ENCODE measurements around the gene CNTN1.

CNTN1 gene

DNA sequence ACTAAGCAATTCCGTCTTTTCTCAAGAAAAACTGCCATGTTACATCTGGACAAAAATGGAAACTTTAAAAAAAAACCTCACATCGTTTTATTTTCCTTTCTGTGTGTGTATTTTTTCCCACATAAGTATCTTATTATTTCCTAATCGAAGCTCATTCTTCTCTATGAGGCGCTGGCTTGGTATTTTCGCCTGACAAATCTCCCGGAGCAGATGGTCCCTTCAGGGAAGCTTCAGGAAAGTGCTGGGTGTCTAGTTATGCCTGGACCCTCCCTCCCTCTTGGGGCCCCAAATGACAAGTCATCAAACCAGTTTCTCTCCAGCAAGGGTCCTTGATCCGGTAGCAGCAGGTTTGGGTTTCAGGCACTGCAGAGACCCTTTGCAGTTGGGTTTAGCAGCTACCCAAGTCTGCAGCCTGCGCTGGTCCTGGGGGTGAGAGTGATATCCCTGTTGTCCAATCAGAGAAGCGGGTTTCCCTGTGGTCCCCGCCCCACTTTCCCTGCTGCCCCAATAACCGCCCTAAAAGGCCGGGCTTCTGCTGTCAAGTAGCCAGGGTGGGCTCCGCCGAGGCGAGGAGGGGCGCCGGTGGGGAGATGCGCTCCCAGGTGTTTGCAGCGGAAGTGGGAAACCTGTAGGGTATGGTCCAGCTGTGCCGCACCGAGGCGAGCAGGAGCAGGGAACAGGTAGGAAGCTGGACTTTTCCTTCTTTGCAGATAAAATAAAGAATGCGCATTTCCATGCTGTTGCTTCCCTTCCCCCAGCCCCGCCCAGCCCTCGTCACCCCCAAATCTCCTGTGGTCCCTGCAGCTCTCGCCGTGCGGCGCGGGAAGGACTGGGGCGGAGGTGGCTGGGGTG, at the start of gene CNTN1:
Gene CNTN1, plus strand, starts transcription at position 527 of the 852 bp plus-strand sequence.
- no peak for DNase-seq (ENCODE audit: low read depth)

DNA sequence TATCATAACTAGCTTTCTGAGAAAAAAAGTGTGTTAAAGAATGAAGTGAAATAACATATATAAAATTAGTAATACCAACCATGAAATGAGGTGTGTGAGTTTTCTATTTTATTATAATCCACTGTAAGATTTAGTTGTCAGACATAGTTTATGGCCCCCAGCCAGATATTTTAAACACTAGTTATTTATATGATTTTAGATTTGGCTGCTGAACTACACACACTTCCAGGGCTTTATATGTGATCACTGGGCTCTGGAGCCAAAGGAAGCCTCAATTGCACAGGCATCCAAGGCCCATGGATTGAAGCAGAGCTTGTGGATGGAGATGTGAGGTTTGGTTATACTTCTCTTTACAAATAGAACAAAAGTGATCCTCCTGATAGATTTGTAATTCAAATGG, 48.7 kb upstream of the CNTN1 start:
- DNase-seq (ENCODE audit: low read depth): no peak

DNA sequence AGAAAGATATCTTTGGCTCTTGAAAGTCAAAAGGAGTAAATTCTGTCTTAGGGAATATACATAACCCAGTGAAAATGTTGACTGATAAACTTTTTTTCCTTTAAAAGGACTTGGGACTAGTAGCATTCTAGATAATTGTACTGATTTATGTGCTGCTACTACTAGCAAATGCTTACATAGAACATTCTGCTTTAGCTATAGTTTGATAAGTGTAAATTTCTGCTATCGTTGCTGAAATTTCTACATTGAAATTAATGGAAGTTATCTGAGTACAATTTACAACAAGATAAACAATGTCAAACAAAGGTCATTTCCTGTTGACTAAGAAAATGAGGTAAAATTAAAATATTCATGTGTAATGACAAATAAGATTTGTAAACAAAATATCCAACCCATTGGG, 48.3 kb upstream of the CNTN1 start:
- DNase-seq (ENCODE audit: low read depth): no peak

DNA sequence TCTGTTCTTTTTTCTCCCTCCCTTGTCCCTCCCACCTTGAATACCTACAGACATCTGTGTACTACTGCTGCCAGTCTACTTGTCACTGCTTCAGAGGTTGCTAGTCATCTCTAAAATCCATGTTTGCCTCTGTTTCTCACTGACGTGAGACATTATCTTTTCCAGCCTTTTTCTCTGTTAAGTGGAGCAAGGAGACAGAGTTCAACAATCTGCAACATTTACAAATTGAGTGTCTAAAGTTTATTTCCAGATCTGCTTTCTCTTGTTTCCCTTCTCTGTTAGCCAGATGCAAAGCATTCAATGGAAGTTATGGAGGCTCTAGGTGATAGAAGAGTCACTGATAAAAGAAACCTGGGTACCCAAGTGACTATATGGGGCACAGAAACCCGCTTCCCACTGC, 47.5 kb upstream of the CNTN1 start:
- DNase-seq (ENCODE audit: low read depth): no peak

DNA sequence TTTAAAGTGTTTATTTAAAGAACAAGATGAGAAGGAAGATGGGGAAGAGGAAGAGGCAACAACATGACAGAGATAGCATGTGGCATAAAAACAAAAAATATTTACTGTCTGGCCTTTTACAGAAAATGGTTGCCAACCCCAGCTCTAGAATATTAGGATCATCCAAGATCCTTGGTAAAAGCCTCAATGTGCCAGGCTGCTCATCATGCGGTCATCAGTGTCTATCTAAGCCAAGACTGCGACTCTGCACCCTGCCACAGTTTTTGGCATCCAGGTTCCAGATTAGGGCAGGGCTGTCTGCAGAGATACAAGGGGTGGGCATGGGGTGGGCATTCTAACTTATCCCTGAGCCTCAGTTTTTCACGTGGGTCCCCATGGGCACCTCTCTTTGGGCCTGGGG, 46.9 kb upstream of the CNTN1 start:
- no peak for DNase-seq (ENCODE audit: low read depth)

DNA sequence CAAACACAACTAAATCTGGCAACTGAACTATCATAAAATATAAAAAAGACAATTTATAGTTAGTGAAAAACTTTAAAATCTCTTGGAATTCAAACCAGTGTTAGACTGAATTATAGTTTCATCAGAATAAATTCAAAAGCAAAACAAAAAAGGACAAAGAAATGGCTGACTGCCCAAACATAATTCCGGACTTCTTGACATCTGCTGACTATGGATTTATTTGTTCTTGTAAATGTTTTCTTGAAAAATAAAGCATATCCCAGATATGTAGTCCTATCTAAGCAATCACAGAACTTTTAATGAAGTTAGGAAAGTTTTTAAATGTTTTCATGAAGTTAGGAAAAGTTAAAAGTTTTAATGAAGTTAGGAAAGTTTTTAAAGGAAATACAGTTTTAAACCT, 45.8 kb upstream of the CNTN1 start:
- DNase-seq (ENCODE audit: low read depth): no peak

DNA sequence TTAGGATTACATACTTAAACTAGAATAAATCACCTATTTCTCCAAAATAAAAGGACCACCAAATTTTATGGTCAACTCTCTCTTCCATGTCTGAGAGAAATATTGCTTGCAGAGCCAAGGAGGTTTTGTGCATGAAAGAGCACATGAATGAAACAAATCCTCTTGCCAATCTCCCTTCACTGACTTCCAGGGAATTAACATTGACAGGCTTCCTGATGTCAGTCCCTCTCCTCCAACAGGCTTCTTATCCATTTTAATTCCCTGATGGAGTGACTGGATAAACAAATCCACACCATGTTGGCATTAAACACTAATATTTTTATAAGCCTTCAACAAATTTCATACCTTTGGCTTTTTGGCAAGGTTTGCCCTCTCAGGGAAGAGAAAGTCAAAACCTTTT, 45.3 kb upstream of the CNTN1 start:
- DNase-seq (ENCODE audit: low read depth): no peak

DNA sequence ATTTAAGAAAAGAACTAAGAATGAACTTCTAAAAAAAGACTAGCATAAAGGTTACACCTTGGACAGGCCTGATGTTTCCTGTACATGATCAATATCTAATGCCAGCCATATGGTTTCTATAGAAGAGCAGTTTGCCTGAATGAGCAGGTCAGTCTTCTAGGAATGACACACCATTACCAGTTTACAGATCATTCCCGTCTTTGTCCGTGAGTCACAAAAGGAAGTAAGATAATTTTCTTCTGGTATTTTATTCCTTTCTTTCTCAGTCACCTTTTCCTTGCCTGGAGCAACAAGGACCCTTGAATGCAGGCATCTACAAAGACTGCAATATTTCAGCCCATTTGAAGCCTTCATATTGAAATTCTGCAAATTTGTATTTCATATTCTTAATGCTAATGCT, 44.6 kb upstream of the CNTN1 start:
- DNase-seq (ENCODE audit: low read depth): no peak

DNA sequence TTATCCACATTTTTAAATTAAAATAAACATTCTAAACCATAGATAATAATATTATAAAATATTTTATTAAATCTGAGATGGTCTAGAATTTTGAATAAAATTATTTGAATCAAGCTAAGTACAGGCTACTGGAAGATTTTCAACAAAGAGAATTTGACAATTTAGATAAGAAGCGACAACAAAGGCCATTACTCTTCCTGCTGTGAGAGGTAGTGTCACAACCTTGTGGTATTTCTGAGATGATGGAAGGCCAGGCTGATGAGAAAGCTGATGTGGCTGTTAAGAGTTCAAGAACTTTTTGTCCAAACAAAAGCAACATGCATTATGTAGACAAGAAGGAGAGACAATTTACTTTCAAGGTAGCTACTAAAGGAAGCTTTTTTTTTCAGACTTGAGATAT, 43.7 kb upstream of the CNTN1 start:
- no peak for DNase-seq (ENCODE audit: low read depth)

DNA sequence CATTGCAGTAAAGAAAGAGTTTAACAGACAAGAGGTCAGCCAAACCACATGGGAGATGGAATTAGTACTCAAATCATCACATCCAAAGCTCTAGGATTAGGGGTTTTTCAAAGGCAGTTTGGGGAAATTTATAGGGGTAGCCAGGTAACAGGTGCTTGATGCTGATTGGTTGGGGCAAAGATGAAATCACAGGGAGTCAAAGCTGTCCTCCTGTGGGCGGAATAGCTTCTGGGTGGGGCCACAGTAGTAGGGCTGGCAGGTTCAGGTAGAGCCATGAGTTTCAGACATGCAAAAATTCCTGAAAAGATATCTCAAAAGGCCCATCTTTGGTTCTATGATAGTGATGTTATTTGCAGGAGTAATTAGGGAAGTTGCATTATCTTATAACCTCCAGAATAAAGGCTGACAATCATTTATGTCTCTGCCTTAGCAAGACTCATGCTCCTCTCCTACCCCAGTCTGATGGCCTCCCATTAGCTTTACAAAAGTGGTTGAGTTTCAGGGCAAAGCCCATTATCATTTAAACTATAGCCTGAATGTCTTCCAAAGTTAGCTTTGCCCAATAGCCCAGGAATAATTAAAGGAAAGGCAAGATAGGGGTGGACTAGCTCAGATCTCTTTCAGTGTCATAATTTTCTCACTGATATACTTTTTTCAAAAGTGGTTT, 42.1 kb upstream of the CNTN1 start:
- no peak for DNase-seq (ENCODE audit: low read depth)

DNA sequence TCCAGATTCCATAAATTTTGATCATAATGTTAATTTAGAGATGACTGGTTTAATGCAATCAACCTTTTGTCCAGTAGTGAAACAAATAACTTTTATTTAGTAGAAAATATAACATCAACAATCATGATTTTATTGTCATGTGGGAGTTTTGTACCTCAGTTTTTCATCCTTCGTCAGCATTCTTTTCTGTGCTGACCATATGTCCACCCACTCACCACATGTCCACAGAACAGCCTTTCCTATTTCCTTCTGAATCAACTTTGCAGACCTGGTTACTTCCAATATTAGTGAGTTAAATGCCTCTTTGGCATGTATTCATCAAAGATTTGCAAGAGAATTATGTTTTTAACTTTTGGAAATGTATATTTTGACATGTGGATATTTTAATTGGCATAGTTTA, 36.8 kb upstream of the CNTN1 start:
- no peak for DNase-seq (ENCODE audit: low read depth)

DNA sequence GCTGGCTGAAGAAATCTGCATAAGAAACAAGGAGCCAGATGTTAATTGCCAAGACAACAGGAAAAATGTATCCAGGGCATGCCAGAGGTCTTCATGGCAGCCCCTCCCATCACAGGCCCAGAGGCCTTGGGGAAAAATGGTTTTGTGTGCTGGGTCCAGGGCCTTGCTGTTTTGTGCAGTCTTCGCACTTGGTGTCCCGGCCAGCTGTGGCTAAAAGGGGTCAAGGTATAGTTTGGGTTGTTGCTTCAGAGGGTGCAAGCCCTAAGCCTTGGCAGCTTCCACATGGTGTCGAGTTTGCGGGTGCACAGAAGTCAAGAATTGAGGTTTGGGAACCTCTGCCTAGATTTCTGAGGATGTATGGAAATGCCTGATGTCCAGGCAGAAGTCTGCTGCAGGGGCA, 29.9 kb upstream of the CNTN1 start:
- no peak for DNase-seq (ENCODE audit: low read depth)

DNA sequence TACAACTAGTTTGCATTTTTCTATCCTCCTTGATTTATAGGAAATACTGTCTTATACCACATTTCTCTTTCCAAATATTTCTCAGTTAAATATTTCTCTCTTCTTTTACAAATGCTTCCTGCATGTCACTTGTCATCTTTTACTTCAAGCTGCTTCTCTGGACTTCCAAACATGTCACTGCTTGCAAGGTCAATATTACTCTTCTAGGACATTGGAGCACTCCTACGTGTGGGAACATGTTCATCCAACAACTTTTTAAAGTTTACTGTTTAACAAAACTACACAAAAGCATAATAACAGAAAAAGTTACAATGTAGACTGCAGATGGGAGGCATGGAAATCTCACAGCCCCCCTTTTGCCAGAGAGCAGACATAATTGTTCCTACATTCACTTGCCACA, 28.5 kb upstream of the CNTN1 start:
- DNase-seq (ENCODE audit: low read depth): no peak

DNA sequence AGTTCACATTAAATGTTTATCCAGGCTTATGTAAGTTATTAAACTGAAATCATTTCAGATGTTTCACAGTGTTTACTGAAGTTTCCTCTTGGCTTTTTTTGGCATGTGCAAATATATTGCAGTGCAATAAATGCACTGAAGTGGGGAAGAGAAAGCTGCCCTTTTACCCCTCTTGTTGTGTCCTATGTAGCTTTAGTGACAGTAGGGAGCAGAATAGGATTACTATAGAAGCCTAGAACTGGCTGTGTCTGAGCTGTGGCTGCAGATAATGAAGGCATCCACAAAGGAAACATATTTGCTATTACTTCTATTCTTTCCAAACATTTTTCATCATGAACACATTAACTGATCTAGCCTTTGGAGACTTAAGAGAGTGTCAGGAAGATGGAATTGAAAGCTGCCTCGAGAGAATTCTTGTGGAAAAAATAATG, 24.1 kb upstream of the CNTN1 start:
- no peak for DNase-seq (ENCODE audit: low read depth)

DNA sequence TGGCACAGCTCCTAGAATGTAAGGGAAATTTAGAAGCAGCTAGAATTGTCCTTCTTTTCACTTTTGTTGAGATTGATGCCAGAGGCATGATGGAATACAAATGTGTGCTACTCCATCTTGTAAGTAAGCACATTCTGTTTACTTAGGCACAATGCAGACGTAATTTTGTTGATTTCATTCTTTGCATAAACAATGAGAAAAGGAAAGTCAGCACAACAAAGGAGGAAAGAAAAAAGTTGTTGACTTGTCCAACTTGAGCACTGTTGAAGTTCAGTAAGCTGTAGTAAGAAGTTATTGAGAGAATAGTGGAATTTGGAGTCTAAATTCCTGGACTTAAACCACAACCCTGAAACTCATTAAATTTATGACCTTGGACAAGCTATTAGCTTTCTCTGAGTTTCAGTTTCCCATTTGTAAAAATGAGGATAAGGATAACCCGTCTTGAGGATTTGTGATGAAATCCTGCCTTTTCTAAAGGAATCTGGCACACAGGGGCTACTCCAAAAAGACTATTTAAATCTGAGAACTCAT, 19.4 kb upstream of the CNTN1 start:
- DNase-seq (ENCODE audit: low read depth): no peak

DNA sequence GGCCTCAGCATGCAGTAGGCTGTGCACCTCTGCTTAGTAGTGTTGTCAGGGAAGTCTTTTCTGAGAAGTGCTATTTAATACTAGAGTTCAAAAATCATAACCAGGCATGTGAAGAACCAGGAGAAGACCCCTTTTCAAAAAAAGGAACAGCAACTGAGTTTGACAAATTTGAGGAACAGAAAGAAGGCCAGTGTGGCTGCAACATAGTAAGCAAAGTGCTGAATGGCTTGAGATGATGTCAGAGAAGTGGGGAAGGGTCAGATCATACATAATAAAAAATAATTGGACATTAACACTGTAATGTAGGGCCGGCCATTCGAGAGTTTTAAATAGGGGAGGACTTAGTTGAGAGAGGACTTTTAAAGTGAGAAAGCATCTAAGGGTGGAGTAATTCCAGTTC, 11.1 kb upstream of the CNTN1 start:
- no peak for DNase-seq (ENCODE audit: low read depth)

DNA sequence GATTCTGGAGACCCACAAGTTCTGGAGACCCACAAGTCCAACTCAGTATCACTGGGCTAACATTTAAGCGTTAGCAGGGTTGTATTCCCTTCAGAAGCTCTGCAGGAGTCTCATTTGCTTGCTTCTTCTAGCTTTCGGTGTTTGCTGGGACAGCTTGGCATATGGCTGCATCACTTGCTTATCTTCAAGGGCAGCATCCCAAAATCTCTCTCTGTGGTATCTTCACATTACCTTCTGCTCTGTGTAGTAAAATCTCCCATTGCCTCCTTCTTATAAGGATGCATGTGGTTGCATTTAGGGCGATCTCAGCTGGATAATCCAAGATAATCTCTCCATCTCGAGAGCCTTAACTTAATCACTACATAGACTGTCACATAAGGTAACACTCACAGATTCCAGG, 7.3 kb upstream of the CNTN1 start:
- DNase-seq (ENCODE audit: low read depth): no peak

DNA sequence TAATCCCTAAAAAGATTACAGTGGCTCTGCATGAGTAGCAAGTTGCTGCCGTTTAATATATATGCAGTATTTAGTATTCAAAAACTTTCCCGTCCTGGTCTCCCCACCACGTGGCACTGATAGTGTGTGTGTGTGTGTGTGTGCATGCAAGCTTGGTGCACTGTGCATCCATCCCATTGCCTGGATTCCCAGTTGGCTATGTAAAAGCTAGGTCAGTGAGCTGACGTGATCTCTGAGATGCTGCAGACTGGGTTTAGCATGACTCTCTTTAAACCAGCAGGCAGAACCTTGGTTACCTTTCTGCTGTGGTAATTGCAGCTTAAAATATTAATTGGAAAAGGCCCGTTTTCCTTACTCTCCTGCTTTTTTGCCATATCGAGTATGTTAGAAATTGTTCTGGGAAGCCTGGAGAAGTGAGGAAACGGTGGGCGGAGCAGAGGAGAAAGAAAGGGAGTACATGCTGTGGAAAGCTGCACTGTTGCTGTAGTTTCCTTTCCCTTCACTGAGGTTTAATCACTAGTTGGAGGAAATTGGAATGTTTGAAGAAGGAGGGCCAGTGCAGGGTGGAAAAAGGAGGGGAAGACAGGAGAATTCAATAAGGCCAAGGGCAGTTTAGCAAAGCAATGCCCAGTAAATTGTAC, 4.0 kb upstream of the CNTN1 start:
- DNase-seq (ENCODE audit: low read depth): no peak

DNA sequence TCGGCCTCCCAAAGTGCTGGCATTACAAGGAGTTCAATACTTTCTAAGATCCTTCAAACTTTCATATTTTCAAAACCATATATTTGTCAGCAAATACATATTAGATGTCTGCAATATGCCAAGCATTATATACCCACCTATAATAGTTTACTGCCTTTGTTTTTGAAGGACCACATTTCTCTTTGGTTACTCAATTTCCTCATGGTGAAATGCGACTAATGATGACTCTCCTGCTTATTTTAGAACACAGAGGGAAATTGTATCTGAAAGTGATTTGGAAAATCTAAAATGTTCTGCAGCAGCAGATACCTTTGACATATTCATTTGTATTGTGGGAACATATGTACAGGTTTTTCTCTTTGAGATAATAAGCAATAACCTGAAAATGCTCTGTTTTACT, 2.7 kb upstream of the CNTN1 start:
- no peak for DNase-seq (ENCODE audit: low read depth)

DNA sequence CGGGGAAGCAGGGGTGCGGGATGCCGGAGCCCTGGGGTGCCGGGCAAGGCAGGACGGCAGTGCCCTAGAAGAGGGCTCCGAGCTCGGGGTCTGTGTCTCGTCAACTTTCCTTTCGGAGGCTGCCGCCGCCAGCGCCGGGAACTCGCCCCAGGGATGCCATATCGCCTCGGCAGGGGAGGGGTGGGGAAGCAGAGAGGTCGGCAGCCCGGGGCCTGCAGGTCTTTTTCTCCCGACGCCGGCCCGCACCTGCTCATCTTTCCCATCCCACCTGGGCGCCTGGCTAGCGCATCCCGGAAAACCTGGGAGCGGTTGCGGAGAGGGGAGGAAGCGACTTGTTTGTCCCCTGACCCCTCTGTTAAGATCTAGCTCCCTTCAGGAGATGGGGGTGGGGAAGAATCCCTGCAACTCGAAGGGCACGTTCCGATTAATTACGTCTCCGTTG, 547 bp downstream of the CNTN1 start:
- DNase-seq (ENCODE audit: low read depth): no peak

DNA sequence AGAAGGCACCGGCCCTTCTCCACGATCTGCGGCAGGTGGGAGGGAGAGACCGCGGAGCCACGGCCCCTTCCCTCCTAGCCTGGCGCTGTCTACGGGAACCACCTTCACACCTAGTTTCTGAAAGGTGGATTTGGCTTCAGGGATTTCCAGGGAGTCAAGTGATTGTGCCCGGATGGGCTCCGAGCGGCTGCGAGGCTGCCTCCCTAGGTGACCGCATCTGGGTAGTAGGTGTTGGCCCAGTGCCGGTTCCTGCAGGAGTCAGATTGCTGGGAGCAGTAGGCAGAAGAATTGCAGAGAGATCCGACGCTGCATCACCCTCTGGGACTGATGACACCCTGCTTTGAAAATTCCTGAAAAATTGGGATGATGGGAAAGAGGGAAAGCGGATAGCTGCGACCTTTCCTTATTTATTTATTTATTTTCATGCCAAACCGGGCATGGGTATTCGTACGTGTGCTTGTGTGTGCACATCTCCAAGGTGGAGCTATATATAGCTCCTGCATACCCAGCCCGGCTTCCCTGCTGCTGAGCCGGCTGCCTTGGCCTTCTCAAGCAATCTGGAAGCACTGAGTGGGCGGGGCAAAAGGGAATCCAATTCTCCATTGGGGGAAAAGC, 1.1 kb downstream of the CNTN1 start:
- no peak for DNase-seq (ENCODE audit: low read depth)

DNA sequence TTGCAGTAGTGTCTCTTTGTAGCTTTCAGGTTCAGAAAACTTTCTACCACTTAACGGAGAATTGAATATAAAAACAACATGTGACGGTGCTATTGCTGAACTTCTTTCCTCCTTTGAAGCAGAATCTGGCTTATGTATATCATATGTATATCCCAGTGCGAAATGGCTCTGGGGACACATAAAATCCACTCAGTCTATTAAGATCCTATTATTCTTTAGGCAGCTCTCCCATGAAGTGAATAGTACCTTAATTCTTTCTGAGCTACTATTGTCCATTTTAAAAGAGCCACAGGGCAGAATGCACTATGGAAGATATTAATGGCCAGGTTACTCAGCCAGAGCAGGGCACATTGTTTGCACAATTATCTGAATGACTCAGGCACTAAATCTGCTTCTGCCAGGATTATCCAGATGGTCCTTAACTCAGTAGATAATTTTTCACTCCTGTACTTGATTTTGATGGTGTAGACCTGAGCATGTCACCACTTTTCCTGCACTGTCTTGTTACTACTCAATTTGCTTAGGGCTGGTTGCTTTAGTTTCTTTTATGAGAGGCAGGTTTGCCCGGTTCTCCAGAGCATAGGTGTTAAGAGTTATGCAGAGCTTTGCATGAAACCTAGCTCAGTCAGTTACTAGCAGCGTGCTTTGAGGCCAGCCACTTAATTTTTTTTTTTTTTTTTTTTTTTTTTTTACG, 5.5 kb downstream of the CNTN1 start:
- no peak for DNase-seq (ENCODE audit: low read depth)
